Measurements from ENCODE around the gene KIR2DL3.

Gene KIR2DL3

DNA sequence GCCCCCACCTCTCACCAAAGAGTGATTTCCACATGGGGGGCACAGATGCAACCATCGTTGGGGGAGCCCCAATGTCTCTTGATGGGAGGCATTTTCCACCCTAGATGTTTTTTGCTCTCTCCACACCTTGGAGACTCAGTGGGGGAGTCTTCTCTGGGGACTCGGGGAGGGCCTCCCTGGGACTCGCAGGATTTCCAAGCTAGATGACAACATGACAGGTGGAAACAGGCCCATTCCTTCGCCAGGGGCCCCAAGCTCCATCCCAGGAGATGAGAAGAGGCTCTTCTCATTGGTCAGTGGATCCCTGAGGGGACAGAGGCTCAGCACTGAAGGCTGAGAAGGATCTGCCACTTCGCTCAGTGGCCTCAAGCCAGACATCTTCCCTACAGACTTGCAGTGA is 52.4 kb downstream of the KIR2DL3 start:
- no peak overlapping the region for H3K4me3 ChIP-seq (ENCODE audit: low read depth, low read length)
- TF ChIP-seq, protein P1, sequence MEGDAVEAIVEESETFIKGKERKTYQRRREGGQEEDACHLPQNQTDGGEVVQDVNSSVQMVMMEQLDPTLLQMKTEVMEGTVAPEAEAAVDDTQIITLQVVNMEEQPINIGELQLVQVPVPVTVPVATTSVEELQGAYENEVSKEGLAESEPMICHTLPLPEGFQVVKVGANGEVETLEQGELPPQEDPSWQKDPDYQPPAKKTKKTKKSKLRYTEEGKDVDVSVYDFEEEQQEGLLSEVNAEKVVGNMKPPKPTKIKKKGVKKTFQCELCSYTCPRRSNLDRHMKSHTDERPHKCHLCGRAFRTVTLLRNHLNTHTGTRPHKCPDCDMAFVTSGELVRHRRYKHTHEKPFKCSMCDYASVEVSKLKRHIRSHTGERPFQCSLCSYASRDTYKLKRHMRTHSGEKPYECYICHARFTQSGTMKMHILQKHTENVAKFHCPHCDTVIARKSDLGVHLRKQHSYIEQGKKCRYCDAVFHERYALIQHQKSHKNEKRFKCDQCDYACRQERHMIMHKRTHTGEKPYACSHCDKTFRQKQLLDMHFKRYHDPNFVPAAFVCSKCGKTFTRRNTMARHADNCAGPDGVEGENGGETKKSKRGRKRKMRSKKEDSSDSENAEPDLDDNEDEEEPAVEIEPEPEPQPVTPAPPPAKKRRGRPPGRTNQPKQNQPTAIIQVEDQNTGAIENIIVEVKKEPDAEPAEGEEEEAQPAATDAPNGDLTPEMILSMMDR (IDR thresholded peaks at IDR 0.05; ENCODE audit: borderline replicate concordance, insufficient read depth, low read depth, low read length), result no peak

DNA sequence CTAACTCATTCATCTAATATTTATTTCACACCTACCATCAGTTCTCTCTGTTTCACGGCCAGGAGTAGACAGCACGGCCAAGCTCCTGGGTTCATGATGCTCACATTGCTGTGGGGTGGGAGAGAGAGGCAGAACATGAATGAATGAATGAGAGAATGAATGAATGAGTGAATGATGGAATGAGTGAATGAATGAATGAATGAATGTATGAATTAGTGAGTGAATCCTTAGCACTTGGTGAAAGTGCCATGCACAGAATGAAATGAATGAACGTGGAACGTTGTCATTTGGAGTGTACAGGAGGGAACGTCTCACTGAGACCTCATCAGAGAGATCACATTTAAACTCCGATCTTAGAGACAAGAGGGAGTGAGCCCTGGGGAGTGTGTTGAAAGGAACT is 53.2 kb downstream of the KIR2DL3 start:
- H3K4me3 ChIP-seq (ENCODE audit: low read depth, low read length), result no peak overlapping the region
- TF ChIP-seq, protein P1 (IDR thresholded peaks at IDR 0.05; ENCODE audit: borderline replicate concordance, insufficient read depth, low read depth, low read length), result no peak

DNA sequence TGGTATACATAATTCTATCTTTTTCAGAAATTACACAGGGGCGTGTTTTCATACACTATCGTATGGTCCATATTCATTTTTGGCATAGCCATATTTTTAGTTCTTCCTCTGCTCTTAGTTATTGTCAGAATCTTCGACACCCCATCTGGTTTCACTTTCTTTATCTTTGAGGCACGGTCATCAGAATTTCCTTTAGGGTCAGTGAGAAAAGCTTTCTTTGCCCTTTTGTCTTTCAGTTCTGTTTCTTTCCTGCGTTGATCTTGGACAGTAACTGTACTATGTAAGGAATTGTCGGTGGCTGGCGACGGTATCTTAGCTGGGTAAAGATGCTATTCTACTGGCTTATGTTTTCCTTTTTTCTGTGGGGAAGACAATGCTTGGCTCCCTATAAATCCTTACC is 54.5 kb downstream of the KIR2DL3 start:
- TF ChIP-seq, protein P1 (IDR thresholded peaks at IDR 0.05; ENCODE audit: borderline replicate concordance, insufficient read depth, low read depth, low read length), result no peak
- no peak overlapping the region for H3K4me3 ChIP-seq (ENCODE audit: low read depth, low read length)

DNA sequence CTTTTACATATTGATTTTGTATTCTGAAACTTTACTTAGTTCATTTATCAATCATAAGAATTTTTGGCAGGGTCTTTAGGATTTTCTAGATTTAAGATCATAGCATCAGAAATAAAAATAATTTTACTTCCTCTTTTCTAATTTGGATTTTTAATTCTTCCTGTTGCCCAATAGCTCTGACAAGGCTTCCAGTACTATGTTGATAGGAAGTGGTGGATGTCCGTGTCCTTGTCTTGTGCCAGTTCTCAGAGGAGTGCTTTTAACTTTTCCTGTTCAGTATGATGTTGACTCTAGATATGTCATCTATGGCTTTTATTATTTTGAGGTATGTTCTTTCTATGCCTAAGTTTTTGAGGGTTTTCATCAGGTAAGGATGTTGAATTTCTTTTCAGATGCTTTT is 57.4 kb downstream of the KIR2DL3 start:
- TF ChIP-seq, protein P1 (IDR thresholded peaks at IDR 0.05; ENCODE audit: borderline replicate concordance, insufficient read depth, low read depth, low read length), result no peak
- no peak overlapping the region for H3K4me3 ChIP-seq (ENCODE audit: low read depth, low read length)
